Smooth muscle cell (in vitro differentiated cells): ENCODE data around the gene MYRIP. TPM values are rescaled to one million over a fixed set of nuclear protein-coding genes. Genes with fewer than 3 reads are reported as not detected.

Source experiments
- DNase-seq: peaks from one replicate; lab custom pipeline; 2025; ENCODE audit not compliant: unreplicated experiment; lab: John Stamatoyannopoulos, UW
- H2AFZ ChIP-seq: fragments of 200-600 bp; sonication (generic); 2 replicates; pipeline ENCODE4 v1.6.0; 2016; ENCODE audit warnings: antibody characterized with exemption, low read depth, mild to moderate bottlenecking
- H3F3A ChIP-seq: fragments of 200-600 bp; sonication (generic); 2 replicates; pipeline ENCODE4 v1.6.0; 2017; ENCODE audit warnings: antibody characterized with exemption, low read depth
- H3K27ac ChIP-seq: fragments of 200-600 bp; sonication (generic); 2 replicates; pipeline ENCODE4 v1.5.1; 2016; ENCODE audit warnings: low read depth, mild to moderate bottlenecking
- H3K27me3 ChIP-seq: fragments of 200-600 bp; sonication (generic); 2 replicates; pipeline ENCODE4 v1.6.1; 2016; ENCODE audit warnings: low read depth, mild to moderate bottlenecking
- H3K36me3 ChIP-seq: fragments of 200-600 bp; sonication (generic); 2 replicates; pipeline ENCODE4 v1.5.1; 2016; ENCODE audit warnings: low read depth
- H3K4me1 ChIP-seq: fragments of 200-600 bp; sonication (generic); 2 replicates; pipeline ENCODE4 v1.5.1; 2016; ENCODE audit warnings: low read depth
- H3K4me2 ChIP-seq: fragments of 200-600 bp; sonication (generic); 2 replicates; pipeline ENCODE4 v1.6.0; 2016; ENCODE audit warnings: mild to moderate bottlenecking
- H3K4me3 ChIP-seq: fragments of 200-600 bp; sonication (generic); 2 replicates; pipeline ENCODE4 v1.5.1; 2016; ENCODE audit warnings: mild to moderate bottlenecking
- H3K79me2 ChIP-seq: fragments of 200-600 bp; sonication (generic); 2 replicates; pipeline ENCODE4 v1.6.0; 2016; ENCODE audit warnings: low read depth, mild to moderate bottlenecking
- H3K9ac ChIP-seq: fragments of 200-600 bp; sonication (generic); 2 replicates; pipeline ENCODE4 v1.6.0; 2016; ENCODE audit warnings: low read depth
- H3K9me3 ChIP-seq: fragments of 200-600 bp; sonication (generic); replicated peaks from 2 replicates; pipeline ENCODE4 v1.5.1; 2016; ENCODE audit warnings: low read depth
- H4K20me1 ChIP-seq: fragments of 200-600 bp; sonication (generic); 2 replicates; pipeline ENCODE4 v1.6.0; 2016; ENCODE audit warnings: low read depth
- WGBS: methylation state at CpG from one replicate; pipeline ENCODE4 v1.1.7; 2016; ENCODE audit warnings: low lambda C conversion rate; 5-methylcytosine and 5-hydroxymethylcytosine counted together
- polyA plus RNA-seq: library from polyadenylated mRNA; unstranded; fragments of >200 nt; fragmentation: Nextera tagmentation; extraction: Ambion mirVana; gene quantifications from 2 replicates; pipeline ENCODE4 v1.2.1, GENCODE V29; 2016
- total RNA-seq: library from RNA; depleted of rRNA; stranded (reverse); fragments of >200 nt; gene quantifications from 2 replicates; pipeline ENCODE4 v1.2.3, GENCODE V29; 2014
- TF ChIP-seq, protein P1 (sequence below): fragments of 200-600 bp; sonication (generic); IDR thresholded peaks from 2 replicates; pipeline ENCODE4 v1.5.1; 2017; ENCODE audit warnings: borderline replicate concordance, mild to moderate bottlenecking, antibody characterized with exemption; ENCODE audit not compliant: insufficient read depth, poor library complexity, severe bottlenecking

The MYRIP gene
- total and polyA plus RNA-seq, 2 experiments from 2014 or later, result not detected

- no peak for DNase-seq
- Histone ChIP-seq H3K9ac (no peak overlapping the region), H3K27me3 (no peaks in the 10 kb centered on the region), H3K9me3 (no peaks in the 10 kb centered on the region), H3K4me1 (no peaks in the 10 kb centered on the region), H2AFZ (no peak overlapping the region), H3K4me3 (no peak overlapping the region), H4K20me1 (no peaks in the 10 kb centered on the region), H3K4me2 (no peak overlapping the region), H3K27ac (no peak overlapping the region), H3F3A (no peaks in the 10 kb centered on the region), H3K79me2 (no peaks in the 10 kb centered on the region), H3K36me3 (no peaks in the 10 kb centered on the region)
- TF ChIP-seq, protein P1, sequence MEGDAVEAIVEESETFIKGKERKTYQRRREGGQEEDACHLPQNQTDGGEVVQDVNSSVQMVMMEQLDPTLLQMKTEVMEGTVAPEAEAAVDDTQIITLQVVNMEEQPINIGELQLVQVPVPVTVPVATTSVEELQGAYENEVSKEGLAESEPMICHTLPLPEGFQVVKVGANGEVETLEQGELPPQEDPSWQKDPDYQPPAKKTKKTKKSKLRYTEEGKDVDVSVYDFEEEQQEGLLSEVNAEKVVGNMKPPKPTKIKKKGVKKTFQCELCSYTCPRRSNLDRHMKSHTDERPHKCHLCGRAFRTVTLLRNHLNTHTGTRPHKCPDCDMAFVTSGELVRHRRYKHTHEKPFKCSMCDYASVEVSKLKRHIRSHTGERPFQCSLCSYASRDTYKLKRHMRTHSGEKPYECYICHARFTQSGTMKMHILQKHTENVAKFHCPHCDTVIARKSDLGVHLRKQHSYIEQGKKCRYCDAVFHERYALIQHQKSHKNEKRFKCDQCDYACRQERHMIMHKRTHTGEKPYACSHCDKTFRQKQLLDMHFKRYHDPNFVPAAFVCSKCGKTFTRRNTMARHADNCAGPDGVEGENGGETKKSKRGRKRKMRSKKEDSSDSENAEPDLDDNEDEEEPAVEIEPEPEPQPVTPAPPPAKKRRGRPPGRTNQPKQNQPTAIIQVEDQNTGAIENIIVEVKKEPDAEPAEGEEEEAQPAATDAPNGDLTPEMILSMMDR, result no peak
- WGBS, result 64% methylated on average over 3 of the region's 3 CpGs
Observed at GRCh38 chr3:39978308-39978707, 168.9 kb downstream of the MYRIP start.

DNA sequence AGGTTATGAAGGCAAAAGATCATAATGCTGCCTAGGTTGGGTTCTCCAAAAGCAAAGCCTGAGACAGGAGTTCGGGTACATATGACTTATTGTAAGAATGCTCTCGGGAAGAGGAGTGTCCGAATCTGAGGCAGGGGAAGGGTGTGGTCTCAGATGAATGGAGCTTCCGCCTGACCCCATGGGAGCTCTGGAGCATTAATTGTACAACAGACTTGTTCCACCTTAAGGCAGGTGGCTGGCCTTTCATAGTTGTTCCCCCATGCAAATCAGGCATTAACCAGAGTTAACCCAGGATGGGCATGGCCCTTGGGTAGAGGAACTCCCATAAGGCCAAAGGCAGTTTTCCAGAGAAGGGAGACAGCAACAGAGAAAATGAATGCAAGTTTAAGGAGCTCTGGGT, 170.6 kb downstream of the MYRIP start:
- TF ChIP-seq, protein P1, result no peak

GRCh38 chr3:39980781-39981180, 171.4 kb downstream of the MYRIP start:
- DNase-seq, result no peak
- no peaks in the 10 kb centered on the region for H3K79me2 ChIP-seq
- H2AFZ ChIP-seq, result no peak overlapping the region
- no peaks in the 10 kb centered on the region for H3K36me3 ChIP-seq
- H3K4me1 ChIP-seq, result no peaks in the 10 kb centered on the region
- H3K27me3 ChIP-seq, result no peaks in the 10 kb centered on the region
- TF ChIP-seq, protein P1, result no peak
- H3K9ac ChIP-seq, result no peak overlapping the region
- no peak overlapping the region for H3K4me2 ChIP-seq
- 78% methylated on average over 3 of the region's 3 CpGs for WGBS
- no peaks in the 10 kb centered on the region for H4K20me1 ChIP-seq
- no peaks in the 10 kb centered on the region for H3K9me3 ChIP-seq
- no peak overlapping the region for H3K4me3 ChIP-seq
- no peaks in the 10 kb centered on the region for H3F3A ChIP-seq
- no peak overlapping the region for H3K27ac ChIP-seq

More for the DNA sequence above, 170.6 kb downstream of the MYRIP start:
- Histone ChIP-seq H3K9ac (no peak overlapping the region), H4K20me1 (no peaks in the 10 kb centered on the region), H3K9me3 (no peaks in the 10 kb centered on the region), H3F3A (no peaks in the 10 kb centered on the region), H3K27me3 (no peaks in the 10 kb centered on the region), H3K4me1 (no peaks in the 10 kb centered on the region), H3K27ac (no peak overlapping the region), H3K79me2 (no peaks in the 10 kb centered on the region), H2AFZ (no peak overlapping the region), H3K4me2 (no peak overlapping the region), H3K4me3 (no peak overlapping the region), H3K36me3 (no peaks in the 10 kb centered on the region)
- 87% methylated on average over 4 of the region's 4 CpGs for WGBS
- no peak for DNase-seq

GRCh38 chr3:39981547-39982184, 172.3 kb downstream of the MYRIP start:
- Histone ChIP-seq H3K79me2 (no peaks in the 10 kb centered on the region), H3K4me1 (no peaks in the 10 kb centered on the region), H3K27ac (no peak overlapping the region), H3K9ac (no peak overlapping the region), H3K9me3 (no peaks in the 10 kb centered on the region), H4K20me1 (no peaks in the 10 kb centered on the region), H2AFZ (no peak overlapping the region), H3K4me2 (no peak overlapping the region), H3F3A (no peaks in the 10 kb centered on the region), H3K27me3 (no peaks in the 10 kb centered on the region), H3K36me3 (no peaks in the 10 kb centered on the region), H3K4me3 (no peak overlapping the region)
- 92% methylated on average over 1 of the region's 1 CpG for WGBS
- TF ChIP-seq, protein P1, result no peak
- no peak for DNase-seq
